Endodermal cell (in vitro differentiated cells): Measurements from ENCODE around the gene TTC23L. TPM values are rescaled to one million over a fixed set of nuclear protein-coding genes. Genes with fewer than 3 reads are reported as not detected.
A peak's percentile ranks its signal among the peaks of the same experiment; 100 is the strongest.

Experiments used
- DNase-seq: peaks from one replicate; pipeline ENCODE4 v3.0.0-alpha.2; 2017
- H3K27ac ChIP-seq: 2 replicates; pipeline ENCODE4 v1.5.1; 2013; ENCODE audit warnings: mild to moderate bottlenecking, low read depth, low read length, moderate library complexity
- H3K27me3 ChIP-seq: 2 replicates; pipeline ENCODE4 v1.6.1; 2013; ENCODE audit warnings: mild to moderate bottlenecking, low read length, moderate library complexity; ENCODE audit not compliant: insufficient read depth, control insufficient read depth, poor library complexity, severe bottlenecking
- H3K36me3 ChIP-seq: 2 replicates; pipeline ENCODE4 v1.7.0; 2013; ENCODE audit warnings: mild to moderate bottlenecking, low read length, moderate library complexity; ENCODE audit not compliant: control insufficient read depth, insufficient read depth
- H3K4me1 ChIP-seq: one replicate; pipeline ENCODE4 v1.7.0; 2013; ENCODE audit warnings: low read length; ENCODE audit not compliant: control insufficient read depth, insufficient read depth
- H3K4me3 ChIP-seq: 2 replicates; pipeline ENCODE4 v1.5.1; 2013; ENCODE audit warnings: mild to moderate bottlenecking, low read length, moderate library complexity
- H3K9ac ChIP-seq: 2 replicates; pipeline ENCODE4 v1.6.1; 2013; ENCODE audit warnings: mild to moderate bottlenecking, low read length, moderate library complexity; ENCODE audit not compliant: poor library complexity, severe bottlenecking; ENCODE audit errors: extremely low read depth
- H3K9me3 ChIP-seq: 2 replicates; pipeline ENCODE4 v1.6.1; 2013; ENCODE audit warnings: mild to moderate bottlenecking, low read length, moderate library complexity; ENCODE audit not compliant: control insufficient read depth
- H3K27ac Mint-ChIP-seq: 2 replicates; pipeline ENCODE4 v1.8.0; 2020; ENCODE audit warnings: mixed read lengths
- H3K27me3 Mint-ChIP-seq: 2 replicates; pipeline ENCODE4 v1.8.0; 2021; ENCODE audit warnings: mild to moderate bottlenecking, mixed read lengths; ENCODE audit not compliant: insufficient read depth
- H3K36me3 Mint-ChIP-seq: 2 replicates; pipeline ENCODE4 v1.8.0; 2020; ENCODE audit warnings: low read depth, mixed read lengths
- H3K4me1 Mint-ChIP-seq: 2 replicates; pipeline ENCODE4 v1.8.0; 2020; ENCODE audit warnings: mixed read lengths
- H3K4me3 Mint-ChIP-seq: 2 replicates; pipeline ENCODE4 v1.8.0; 2020; ENCODE audit warnings: mild to moderate bottlenecking, moderate library complexity, mixed read lengths
- H3K9me3 Mint-ChIP-seq: 2 replicates; pipeline ENCODE4 v1.8.0; 2020; ENCODE audit warnings: mild to moderate bottlenecking, mixed read lengths
- CTCF ChIP-seq: fragments of 200-600 bp; sonication (generic); conservative IDR thresholded peaks from 2 replicates; pipeline ENCODE4 v1.5.0; 2021; ENCODE audit warnings: antibody characterized with exemption, mild to moderate bottlenecking
- WGBS, 2 experiments: methylation state at CpG; one replicate each; pipeline versions ENCODE4 v1.1.5 to v1.1.7; 2013; ENCODE audit warnings: missing lambda C conversion rate in 2 of 2, mixed read lengths in 1 of 2; ENCODE audit not compliant: insufficient coverage in 1 of 2, insufficient read length in 1 of 2; 5-methylcytosine and 5-hydroxymethylcytosine counted together
- total RNA-seq, 2 donors: library from RNA; stranded (reverse); fragmentation: NEBNext Ultra II Directional in 1 of 2; extraction: Animal tissue kit (Norgen Biotek cat#: 25700) in 1 of 2; gene quantifications; 2 replicates in 1 of 2; 3 replicates in 1 of 2; pipeline ENCODE4 v1.2.1, GENCODE V29; 2021

Gene TTC23L
- total RNA-seq, 2 donors from 2014 or later, result 0.95 to 3.0 TPM

- 92 to 93% methylated on average over 3 to 5 of the region's 5 CpGs for WGBS, 2 experiments
- Mint-ChIP-seq H3K4me3 (no peak overlapping the region), H3K27ac (no peak overlapping the region), H3K27me3 (peaks cover 9% of the 10 kb centered on the region), H3K9me3 (no peaks in the 10 kb centered on the region), H3K4me1 (peaks cover 4% of the 10 kb centered on the region), H3K36me3 (peaks cover 54% of the 10 kb centered on the region)
- Histone ChIP-seq H3K4me3 (no peak overlapping the region), H3K9me3 (no peaks in the 10 kb centered on the region), H3K27me3 (no peaks in the 10 kb centered on the region), H3K9ac (no peak overlapping the region), H3K36me3 (peaks cover 61% of the 10 kb centered on the region), H3K27ac (no peak overlapping the region), H3K4me1 (no peaks in the 10 kb centered on the region)
- no peak for DNase-seq
- no peak for TF ChIP-seq CTCF
Observed at GRCh38 chr5:34832568-34832967, 6.4 kb upstream of the TTC23L start.

- Mint-ChIP-seq H3K4me3 (no peak overlapping the region), H3K36me3 (peaks cover 49% of the 10 kb centered on the region), H3K4me1 (peaks cover 4% of the 10 kb centered on the region), H3K9me3 (no peaks in the 10 kb centered on the region), H3K27ac (no peak overlapping the region), H3K27me3 (peaks cover 9% of the 10 kb centered on the region)
- no peak for TF ChIP-seq CTCF
- Histone ChIP-seq H3K4me1 (no peaks in the 10 kb centered on the region), H3K9ac (no peak overlapping the region), H3K9me3 (no peaks in the 10 kb centered on the region), H3K36me3 (peaks cover 56% of the 10 kb centered on the region), H3K27me3 (no peaks in the 10 kb centered on the region), H3K4me3 (no peak overlapping the region), H3K27ac (no peak overlapping the region)
- no peak for DNase-seq
- 94 to 100% methylated on average over 1 of the region's 1 CpG for WGBS, 2 experiments
Observed at GRCh38 chr5:34833090-34833489, 5.9 kb upstream of the TTC23L start.

- Histone ChIP-seq H3K27ac (no peak overlapping the region), H3K4me1 (no peaks in the 10 kb centered on the region), H3K4me3 (no peak overlapping the region), H3K9ac (no peak overlapping the region), H3K36me3 (peaks cover 46% of the 10 kb centered on the region), H3K9me3 (no peaks in the 10 kb centered on the region), H3K27me3 (no peaks in the 10 kb centered on the region)
- peak; percentile 43 for TF ChIP-seq CTCF
- peaks cover 9% of the 10 kb centered on the region for H3K27me3 Mint-ChIP-seq
- no peak overlapping the region for H3K4me3 Mint-ChIP-seq
- H3K9me3 Mint-ChIP-seq, result no peaks in the 10 kb centered on the region
- peaks cover 43% of the 10 kb centered on the region for H3K36me3 Mint-ChIP-seq
- H3K27ac Mint-ChIP-seq, result no peak overlapping the region
- no peak for DNase-seq
- 75 to 85% methylated on average over 7 to 9 of the region's 9 CpGs for WGBS, 2 experiments
- H3K4me1 Mint-ChIP-seq, result peaks cover 4% of the 10 kb centered on the region
Observed at GRCh38 chr5:34833976-34834793, 4.8 kb upstream of the TTC23L start.
